H9 (cell line): ENCODE measurements around the gene GABBR2. TPM values are rescaled to one million over a fixed set of nuclear protein-coding genes. Genes with fewer than 3 reads are reported as not detected.

Source experiments
- DNase-seq: peaks from one replicate; pipeline ENCODE4 v3.0.0-alpha.2; 2017
- H2AFZ ChIP-seq: one replicate; pipeline ENCODE4 v1.6.1; 2013; ENCODE audit warnings: mild to moderate bottlenecking, low read length, control low read depth, moderate library complexity
- H2AK5ac ChIP-seq: 2 replicates; pipeline ENCODE4 v1.6.1; 2013; ENCODE audit warnings: low read length, control low read depth, mixed read lengths; ENCODE audit not compliant: insufficient read length
- H2BK120ac ChIP-seq: one replicate; pipeline ENCODE4 v1.6.1; 2013; ENCODE audit warnings: low read depth, mild to moderate bottlenecking, low read length, control low read depth, inconsistent platforms; ENCODE audit not compliant: poor library complexity, severe bottlenecking
- H2BK12ac ChIP-seq: 2 replicates; pipeline ENCODE4 v1.6.1; 2013; ENCODE audit warnings: low read length, control low read depth, mixed read lengths, low read depth; ENCODE audit not compliant: insufficient read length
- H2BK15ac ChIP-seq: 2 replicates; pipeline ENCODE4 v1.6.1; 2013; ENCODE audit warnings: low read depth, low read length, control low read depth
- H2BK20ac ChIP-seq: one replicate; pipeline ENCODE4 v1.6.1; 2013; ENCODE audit warnings: low read depth, mild to moderate bottlenecking, low read length, control low read depth, inconsistent platforms; ENCODE audit not compliant: poor library complexity, severe bottlenecking
- H2BK5ac ChIP-seq: 2 replicates; pipeline ENCODE4 v1.6.1; 2013; ENCODE audit warnings: low read length, control low read depth, mixed read lengths; ENCODE audit not compliant: insufficient read length
- H3K14ac ChIP-seq: 2 replicates; pipeline ENCODE4 v1.6.1; 2013; ENCODE audit warnings: low read length, control low read depth; ENCODE audit not compliant: insufficient read depth
- H3K18ac ChIP-seq: 2 replicates; pipeline ENCODE4 v1.6.1; 2013; ENCODE audit warnings: low read depth, mild to moderate bottlenecking, mixed read lengths, low read length, control low read depth; ENCODE audit not compliant: insufficient read length
- H3K23ac ChIP-seq: 2 replicates; pipeline ENCODE4 v1.6.1; 2013; ENCODE audit warnings: low read length, control low read depth, mixed read lengths, low read depth; ENCODE audit not compliant: insufficient read length
- H3K23me2 ChIP-seq: 2 replicates; pipeline ENCODE4 v1.6.1; 2013; ENCODE audit warnings: low read depth, mild to moderate bottlenecking, mixed read lengths, low read length, control low read depth; ENCODE audit not compliant: insufficient read length, poor library complexity, severe bottlenecking
- H3K27ac ChIP-seq: 2 replicates; pipeline ENCODE4 v1.5.1; 2013; ENCODE audit warnings: low read length, control low read depth, mixed read lengths, low read depth; ENCODE audit not compliant: insufficient read length
- H3K27me3 ChIP-seq: 2 replicates; pipeline ENCODE4 v1.6.1; 2013; ENCODE audit warnings: low read length, control low read depth, inconsistent platforms; ENCODE audit not compliant: insufficient read depth
- H3K4ac ChIP-seq: 2 replicates; pipeline ENCODE4 v1.6.1; 2013; ENCODE audit warnings: low read depth, mild to moderate bottlenecking, control low read depth, inconsistent platforms, low read length, moderate library complexity
- H3K4me1 ChIP-seq: 2 replicates; pipeline ENCODE4 v1.6.1; 2013; ENCODE audit warnings: low read length, control low read depth, inconsistent platforms; ENCODE audit not compliant: insufficient read depth
- H3K4me2 ChIP-seq: 2 replicates; pipeline ENCODE4 v1.6.1; 2013; ENCODE audit warnings: low read length, control low read depth, mixed read lengths; ENCODE audit not compliant: insufficient read length, insufficient read depth
- H3K56ac ChIP-seq: 2 replicates; pipeline ENCODE4 v1.6.1; 2013; ENCODE audit warnings: low read depth, mild to moderate bottlenecking, mixed read lengths, low read length, control low read depth; ENCODE audit not compliant: insufficient read length
- H3K79me1 ChIP-seq: 2 replicates; pipeline ENCODE4 v1.6.1; 2013; ENCODE audit warnings: low read depth, mild to moderate bottlenecking, moderate library complexity, low read length, control low read depth, inconsistent platforms; ENCODE audit not compliant: insufficient read depth, poor library complexity, severe bottlenecking
- H3K79me2 ChIP-seq: 2 replicates; pipeline ENCODE4 v1.6.1; 2013; ENCODE audit warnings: low read length, control low read depth, inconsistent platforms; ENCODE audit not compliant: insufficient read depth
- H3K9ac ChIP-seq: 2 replicates; pipeline ENCODE4 v1.6.1; 2013; ENCODE audit warnings: low read length, control low read depth, mixed read lengths; ENCODE audit not compliant: insufficient read length; ENCODE audit errors: extremely low read depth
- H3K9me3 ChIP-seq: one replicate; pipeline ENCODE4 v1.6.1; 2013; ENCODE audit warnings: low read depth, low read length, inconsistent platforms; ENCODE audit not compliant: control insufficient read depth
- H3T11ph ChIP-seq: one replicate; pipeline ENCODE4 v1.6.1; 2013; ENCODE audit warnings: mild to moderate bottlenecking, low read length, control low read depth, inconsistent platforms
- H4K20me1 ChIP-seq: one replicate; pipeline ENCODE4 v1.6.1; 2013; ENCODE audit not compliant: control insufficient read depth, insufficient read length, insufficient read depth
- H4K5ac ChIP-seq: 2 replicates; pipeline ENCODE4 v1.6.1; 2013; ENCODE audit warnings: low read depth, mild to moderate bottlenecking, mixed read lengths, low read length, control low read depth; ENCODE audit not compliant: insufficient read length
- H4K8ac ChIP-seq: replicated peaks from 2 replicates; pipeline ENCODE4 v1.6.1; 2013; ENCODE audit warnings: low read length, control low read depth, mixed read lengths, low read depth; ENCODE audit not compliant: insufficient read length
- H4K91ac ChIP-seq: 2 replicates; pipeline ENCODE4 v1.6.1; 2013; ENCODE audit warnings: low read depth, mild to moderate bottlenecking, moderate library complexity, mixed read lengths, low read length, control low read depth; ENCODE audit not compliant: insufficient read length
- H3K27ac Mint-ChIP-seq, 3 experiments: 2 replicates in 2 of 3; 3 replicates in 1 of 3; pipeline ENCODE4 v1.8.0; 2020 to 2021; ENCODE audit warnings: mixed read lengths in 3 of 3, mild to moderate bottlenecking in 1 of 3, moderate library complexity in 1 of 3
- H3K27me3 Mint-ChIP-seq: 2 replicates; pipeline ENCODE4 v1.8.0; 2021; ENCODE audit warnings: low read depth, mild to moderate bottlenecking, moderate library complexity, mixed read lengths
- H3K36me3 Mint-ChIP-seq, 3 experiments: 2 replicates in 2 of 3; 3 replicates in 1 of 3; pipeline ENCODE4 v1.8.0; 2020 to 2021; ENCODE audit warnings: low read depth in 3 of 3, mixed read lengths in 3 of 3; ENCODE audit not compliant: insufficient read depth in 1 of 3
- H3K4me1 Mint-ChIP-seq, 2 experiments: 2 replicates each; pipeline ENCODE4 v1.8.0; 2020; ENCODE audit warnings: mixed read lengths in 2 of 2
- H3K4me3 Mint-ChIP-seq, 2 experiments: 2 replicates in 1 of 2; 3 replicates in 1 of 2; pipeline ENCODE4 v1.8.0; 2020 to 2021; ENCODE audit warnings: mild to moderate bottlenecking in 2 of 2, mixed read lengths in 2 of 2, moderate library complexity in 1 of 2
- H3K9me3 Mint-ChIP-seq, 2 experiments: 2 replicates in 1 of 2; 3 replicates in 1 of 2; pipeline ENCODE4 v1.8.0; 2020; ENCODE audit warnings: mild to moderate bottlenecking in 2 of 2, mixed read lengths in 2 of 2, moderate library complexity in 1 of 2
- CTCF ChIP-seq: fragments of 200-600 bp; sonication (generic); conservative IDR thresholded peaks from 3 replicates; pipeline ENCODE4 v1.8.0; 2021; ENCODE audit warnings: antibody characterized with exemption, mild to moderate bottlenecking
- WGBS: extraction: QIAGEN DNeasy Blood & Tissue Kit; methylation state at CpG from one replicate; pipeline ENCODE4 v1.1.7; 2013; ENCODE audit warnings: missing lambda C conversion rate, low lambda C conversion rate, mixed read lengths; ENCODE audit not compliant: insufficient read length; ENCODE audit errors: extremely low coverage; 5-methylcytosine and 5-hydroxymethylcytosine counted together
- total RNA-seq: library from RNA; stranded (reverse); gene quantifications from 2 replicates; pipeline ENCODE4 v1.2.1, GENCODE V29; 2021

The GABBR2 gene
- total RNA-seq, 1 experiment from 2014 or later, result 0.66 TPM

DNA sequence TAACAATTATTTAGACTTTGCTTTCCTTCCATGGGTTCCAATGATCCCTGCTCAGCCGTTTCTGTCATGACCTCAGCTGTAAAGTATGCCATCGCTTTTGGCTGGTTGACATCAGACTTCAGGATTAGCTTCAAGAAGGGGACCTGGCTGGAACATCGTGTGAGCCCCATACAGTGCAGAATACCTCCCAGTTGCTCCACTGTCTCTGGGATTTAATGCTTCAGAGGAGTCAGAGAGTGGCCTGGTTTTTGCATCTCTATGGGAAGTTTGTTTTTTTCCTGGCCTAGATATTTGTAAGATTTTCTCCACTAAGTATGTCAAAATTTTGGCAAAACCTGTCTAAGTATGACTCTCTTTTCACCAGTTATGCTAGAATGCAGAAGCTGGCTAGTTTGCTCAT is 216.9 kb downstream of the GABBR2 start:
- no peak overlapping the region for H4K91ac ChIP-seq
- H2BK15ac ChIP-seq, result no peak overlapping the region
- peaks cover 10% of the 10 kb centered on the region for H3K27me3 Mint-ChIP-seq
- H3K27ac Mint-ChIP-seq, result no peak overlapping the region
- no peak for TF ChIP-seq CTCF
- H3K23me2 ChIP-seq, result no peaks in the 10 kb centered on the region
- H3K4me1 Mint-ChIP-seq, result peaks cover 11 to 27% of the 10 kb centered on the region in 2 experiments
- H3K9me3 Mint-ChIP-seq, result peaks cover 3 to 11% of the 10 kb centered on the region in 2 experiments; a peak in 4 of 5 replicates
- no peak overlapping the region for H4K5ac ChIP-seq
- DNase-seq, result no peak
- no peaks in the 10 kb centered on the region for H3K79me1 ChIP-seq
- H4K8ac ChIP-seq, result no peak overlapping the region
- peaks cover 2% of the 10 kb centered on the region for H4K20me1 ChIP-seq
- no peak overlapping the region for H3K18ac ChIP-seq
- no peak overlapping the region for H3K27ac ChIP-seq
- H3K9me3 ChIP-seq, result no peaks in the 10 kb centered on the region
- H3K4me3 Mint-ChIP-seq, result no peak overlapping the region
- no peak overlapping the region for H2AK5ac ChIP-seq
- H3K14ac ChIP-seq, result no peak overlapping the region
- no peak overlapping the region for H3K4me2 ChIP-seq
- no peak overlapping the region for H2AFZ ChIP-seq
- no peak overlapping the region for H3K4ac ChIP-seq
- H3K56ac ChIP-seq, result no peak overlapping the region
- H3K27me3 ChIP-seq, result no peaks in the 10 kb centered on the region
- no CpG with 5 or more reads among the region's 3 CpGs for WGBS
- H3T11ph ChIP-seq, result no peak overlapping the region
- H3K36me3 Mint-ChIP-seq, result peaks cover 0 to 4% (median 0%) of the 10 kb centered on the region in 3 experiments; a peak in 2 of 7 replicates
- no peak overlapping the region for H3K9ac ChIP-seq
- H2BK12ac ChIP-seq, result no peak overlapping the region
- H3K79me2 ChIP-seq, result no peaks in the 10 kb centered on the region
- no peak overlapping the region for H3K23ac ChIP-seq
- no peak overlapping the region for H2BK20ac ChIP-seq
- no peak overlapping the region for H2BK120ac ChIP-seq
- no peaks in the 10 kb centered on the region for H3K4me1 ChIP-seq
- no peak overlapping the region for H2BK5ac ChIP-seq
